Loucy (cell line): ENCODE measurements around the gene ASF1B.
"Not testable (repeated sequence)": the region's sequence is repeated elsewhere in the genome, so short reads cannot be mapped to it uniquely, and the experiment has no call there.

Experiments used
- EZH2phosphoT487 ChIP-seq: fragments of 200-600 bp; IDR thresholded peaks from 2 replicates; pipeline ENCODE4 v1.6.1; 2018; ENCODE audit warnings: antibody characterized with exemption, mild to moderate bottlenecking, moderate library complexity, borderline replicate concordance
- TF ChIP-seq, protein P1 (sequence below): fragments of 200-600 bp; sonication (generic); conservative IDR thresholded peaks from 2 replicates; pipeline ENCODE4 v1.5.1; 2014; ENCODE audit warnings: mild to moderate bottlenecking, antibody characterized with exemption, low read length

- TF ChIP-seq, protein P1, sequence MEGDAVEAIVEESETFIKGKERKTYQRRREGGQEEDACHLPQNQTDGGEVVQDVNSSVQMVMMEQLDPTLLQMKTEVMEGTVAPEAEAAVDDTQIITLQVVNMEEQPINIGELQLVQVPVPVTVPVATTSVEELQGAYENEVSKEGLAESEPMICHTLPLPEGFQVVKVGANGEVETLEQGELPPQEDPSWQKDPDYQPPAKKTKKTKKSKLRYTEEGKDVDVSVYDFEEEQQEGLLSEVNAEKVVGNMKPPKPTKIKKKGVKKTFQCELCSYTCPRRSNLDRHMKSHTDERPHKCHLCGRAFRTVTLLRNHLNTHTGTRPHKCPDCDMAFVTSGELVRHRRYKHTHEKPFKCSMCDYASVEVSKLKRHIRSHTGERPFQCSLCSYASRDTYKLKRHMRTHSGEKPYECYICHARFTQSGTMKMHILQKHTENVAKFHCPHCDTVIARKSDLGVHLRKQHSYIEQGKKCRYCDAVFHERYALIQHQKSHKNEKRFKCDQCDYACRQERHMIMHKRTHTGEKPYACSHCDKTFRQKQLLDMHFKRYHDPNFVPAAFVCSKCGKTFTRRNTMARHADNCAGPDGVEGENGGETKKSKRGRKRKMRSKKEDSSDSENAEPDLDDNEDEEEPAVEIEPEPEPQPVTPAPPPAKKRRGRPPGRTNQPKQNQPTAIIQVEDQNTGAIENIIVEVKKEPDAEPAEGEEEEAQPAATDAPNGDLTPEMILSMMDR = not testable (repeated sequence)
- not testable (repeated sequence) for TF ChIP-seq EZH2phosphoT487
These were observed 44.8 kb upstream of the ASF1B start for GRCh38 chr19:14181199-14181598.
